PC-9 (cell line): ENCODE measurements around the gene TAF11.
"Not testable (repeated sequence)": the region's sequence is repeated elsewhere in the genome, so short reads cannot be mapped to it uniquely, and the experiment has no call there.

Experiments used
- CTCF ChIP-seq: fragments of 200-600 bp; sonication (generic); conservative IDR thresholded peaks from 2 replicates; pipeline ENCODE4 v1.6.1; 2017; ENCODE audit warnings: mixed run types, antibody characterized with exemption, mild to moderate bottlenecking, moderate library complexity
- EZH2 ChIP-seq: fragments of 200-600 bp; sonication (generic); IDR thresholded peaks from 2 replicates; pipeline ENCODE4 v1.8.0; 2017; ENCODE audit warnings: antibody characterized with exemption, low read depth

GRCh38 chr6:34932202-34932601, 44.4 kb upstream of the TAF11 start:
- not testable (repeated sequence) for TF ChIP-seq CTCF, EZH2
